MM.1S (cell line): ENCODE results near the gene GTF2IRD1.

ENCODE experiments used
- DNase-seq: peaks from one replicate; pipeline ENCODE4 v3.0.0-alpha.2; 2015
- H2AFZ ChIP-seq: fragments of 300-600 bp; sonication (generic); 2 replicates; pipeline ENCODE4 v1.6.0; 2016; ENCODE audit warnings: antibody characterized with exemption, low read length
- H3F3A ChIP-seq: fragments of 300-600 bp; sonication (generic); 2 replicates; pipeline ENCODE4 v1.6.1; 2016; ENCODE audit warnings: mild to moderate bottlenecking, antibody characterized with exemption, low read length, moderate library complexity, mixed read lengths; ENCODE audit not compliant: insufficient read depth
- H3K27ac ChIP-seq: fragments of 300-600 bp; sonication (generic); 2 replicates; pipeline ENCODE4 v1.5.1; 2016; ENCODE audit warnings: mild to moderate bottlenecking, low read length
- H3K27me3 ChIP-seq: fragments of 300-600 bp; sonication (generic); replicated peaks from 2 replicates; pipeline ENCODE4 v1.6.0; 2016; ENCODE audit warnings: low read length; ENCODE audit not compliant: insufficient read depth
- H3K36me3 ChIP-seq: fragments of 300-600 bp; sonication (generic); replicated peaks from 2 replicates; pipeline ENCODE4 v1.6.1; 2016; ENCODE audit warnings: mild to moderate bottlenecking, low read length, mixed read lengths; ENCODE audit not compliant: insufficient read depth
- H3K4me1 ChIP-seq: fragments of 300-600 bp; sonication (generic); 2 replicates; pipeline ENCODE4 v1.6.1; 2016; ENCODE audit warnings: low read length, mixed read lengths
- H3K4me2 ChIP-seq: fragments of 300-600 bp; sonication (generic); 2 replicates; pipeline ENCODE4 v1.6.0; 2016; ENCODE audit warnings: low read depth, low read length
- H3K4me3 ChIP-seq: fragments of 300-600 bp; sonication (generic); 2 replicates; pipeline ENCODE4 v1.5.1; 2016; ENCODE audit warnings: low read length, mixed read lengths
- H3K79me2 ChIP-seq: fragments of 300-600 bp; sonication (generic); 2 replicates; pipeline ENCODE4 v1.6.1; 2016; ENCODE audit warnings: mixed run types, low read length, mixed read lengths
- H3K9ac ChIP-seq: fragments of 300-600 bp; sonication (generic); 2 replicates; pipeline ENCODE4 v1.6.1; 2016; ENCODE audit warnings: low read length, mixed read lengths
- H3K9me2 ChIP-seq: fragments of 300-600 bp; sonication (generic); replicated peaks from 2 replicates; pipeline ENCODE4 v1.6.1; 2016; ENCODE audit warnings: mild to moderate bottlenecking, low read length, mixed read lengths; ENCODE audit not compliant: insufficient read depth
- H3K9me3 ChIP-seq: fragments of 300-600 bp; sonication (generic); replicated peaks from 2 replicates; pipeline ENCODE4 v1.6.1; 2016; ENCODE audit warnings: mild to moderate bottlenecking, low read length, mixed read lengths; ENCODE audit not compliant: insufficient read depth
- H4K20me1 ChIP-seq: fragments of 300-600 bp; sonication (generic); 2 replicates; pipeline ENCODE4 v1.6.1; 2016; ENCODE audit warnings: mild to moderate bottlenecking, low read length, moderate library complexity, mixed read lengths; ENCODE audit not compliant: insufficient read depth
- EZH2 ChIP-seq: fragments of 300-600 bp; sonication (generic); optimal IDR thresholded peaks from 2 replicates; pipeline ENCODE3; 2017; ENCODE audit warnings: low read depth, mild to moderate bottlenecking, antibody characterized with exemption, low read length, mixed read lengths
- EZH2phosphoT487 ChIP-seq: fragments of 300-600 bp; sonication (generic); IDR thresholded peaks from 2 replicates; pipeline ENCODE4 v1.6.1; 2018; ENCODE audit warnings: antibody characterized with exemption, low read length
- TF ChIP-seq, protein P1 (sequence below): fragments of 300-600 bp; sonication (generic); IDR thresholded peaks from 2 replicates; pipeline ENCODE4 v1.5.1; 2016; ENCODE audit warnings: antibody characterized with exemption, low read length, mixed read lengths

GTF2IRD1 gene

GRCh38 chr7:74511345-74511744 is 57.6 kb downstream of the GTF2IRD1 start:
- no peaks in the 10 kb centered on the region for H4K20me1 ChIP-seq
- H3K27ac ChIP-seq: no peak overlapping the region
- no peak overlapping the region for H3K4me3 ChIP-seq
- no peaks in the 10 kb centered on the region for H3F3A ChIP-seq
- no peaks in the 10 kb centered on the region for H3K9me3 ChIP-seq
- no peak overlapping the region for H3K4me2 ChIP-seq
- H2AFZ ChIP-seq: no peak overlapping the region
- no peak for DNase-seq
- H3K9me2 ChIP-seq: no peaks in the 10 kb centered on the region
- no peak for TF ChIP-seq EZH2
- TF ChIP-seq EZH2phosphoT487: no peak
- TF ChIP-seq, protein P1, sequence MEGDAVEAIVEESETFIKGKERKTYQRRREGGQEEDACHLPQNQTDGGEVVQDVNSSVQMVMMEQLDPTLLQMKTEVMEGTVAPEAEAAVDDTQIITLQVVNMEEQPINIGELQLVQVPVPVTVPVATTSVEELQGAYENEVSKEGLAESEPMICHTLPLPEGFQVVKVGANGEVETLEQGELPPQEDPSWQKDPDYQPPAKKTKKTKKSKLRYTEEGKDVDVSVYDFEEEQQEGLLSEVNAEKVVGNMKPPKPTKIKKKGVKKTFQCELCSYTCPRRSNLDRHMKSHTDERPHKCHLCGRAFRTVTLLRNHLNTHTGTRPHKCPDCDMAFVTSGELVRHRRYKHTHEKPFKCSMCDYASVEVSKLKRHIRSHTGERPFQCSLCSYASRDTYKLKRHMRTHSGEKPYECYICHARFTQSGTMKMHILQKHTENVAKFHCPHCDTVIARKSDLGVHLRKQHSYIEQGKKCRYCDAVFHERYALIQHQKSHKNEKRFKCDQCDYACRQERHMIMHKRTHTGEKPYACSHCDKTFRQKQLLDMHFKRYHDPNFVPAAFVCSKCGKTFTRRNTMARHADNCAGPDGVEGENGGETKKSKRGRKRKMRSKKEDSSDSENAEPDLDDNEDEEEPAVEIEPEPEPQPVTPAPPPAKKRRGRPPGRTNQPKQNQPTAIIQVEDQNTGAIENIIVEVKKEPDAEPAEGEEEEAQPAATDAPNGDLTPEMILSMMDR: no peak
- no peaks in the 10 kb centered on the region for H3K27me3 ChIP-seq
- H3K4me1 ChIP-seq: no peaks in the 10 kb centered on the region
- no peaks in the 10 kb centered on the region for H3K36me3 ChIP-seq
- no peaks in the 10 kb centered on the region for H3K79me2 ChIP-seq
- no peak overlapping the region for H3K9ac ChIP-seq

- Histone ChIP-seq H4K20me1 (no peaks in the 10 kb centered on the region), H3K79me2 (no peaks in the 10 kb centered on the region)
Observed at GRCh38 chr7:74512762-74513161, 59.1 kb downstream of the GTF2IRD1 start.

GRCh38 chr7:74514131-74514591 is 60.5 kb downstream of the GTF2IRD1 start:
- no peak overlapping the region for H3K9ac ChIP-seq
- H3K4me3 ChIP-seq: no peak overlapping the region
- H3K4me2 ChIP-seq: no peak overlapping the region
- no peaks in the 10 kb centered on the region for H3K79me2 ChIP-seq
- no peaks in the 10 kb centered on the region for H3K9me2 ChIP-seq
- H3K27ac ChIP-seq: no peak overlapping the region
- DNase-seq: no peak
- TF ChIP-seq EZH2: no peak
- TF ChIP-seq EZH2phosphoT487: no peak
- TF ChIP-seq, protein P1: no peak
- no peaks in the 10 kb centered on the region for H4K20me1 ChIP-seq
- H3K4me1 ChIP-seq: no peaks in the 10 kb centered on the region
- no peak overlapping the region for H2AFZ ChIP-seq
- no peaks in the 10 kb centered on the region for H3K9me3 ChIP-seq
- no peaks in the 10 kb centered on the region for H3F3A ChIP-seq
- H3K36me3 ChIP-seq: no peaks in the 10 kb centered on the region
- no peaks in the 10 kb centered on the region for H3K27me3 ChIP-seq

More at GRCh38 chr7:74512762-74513161, 59.1 kb downstream of the GTF2IRD1 start:
- H3K9me3 ChIP-seq: no peaks in the 10 kb centered on the region
- no peaks in the 10 kb centered on the region for H3K27me3 ChIP-seq
- H3K4me2 ChIP-seq: no peak overlapping the region
- H3K9ac ChIP-seq: no peak overlapping the region
- H3K27ac ChIP-seq: no peak overlapping the region
- no peaks in the 10 kb centered on the region for H3K4me1 ChIP-seq
- H2AFZ ChIP-seq: no peak overlapping the region
- H3K4me3 ChIP-seq: no peak overlapping the region
- H3F3A ChIP-seq: no peaks in the 10 kb centered on the region
- no peaks in the 10 kb centered on the region for H3K9me2 ChIP-seq
- TF ChIP-seq EZH2 (no peak), EZH2phosphoT487 (no peak)
- TF ChIP-seq, protein P1: no peak
- H3K36me3 ChIP-seq: no peaks in the 10 kb centered on the region
- DNase-seq: no peak
